ENCODE data around the gene FKBP9.
"Not testable (repeated sequence)": the region's sequence is repeated elsewhere in the genome, so short reads cannot be mapped to it uniquely, and the experiment has no call there.

Gene FKBP9

GRCh38 chr7:32957326-32958045 lies at the start of gene FKBP9:
TSS of gene FKBP9 (plus strand) at chr7:32957440. CDS start at chr7:32957574, 134 bp downstream.
- peak; percentile 37 for DNase-seq

DNA sequence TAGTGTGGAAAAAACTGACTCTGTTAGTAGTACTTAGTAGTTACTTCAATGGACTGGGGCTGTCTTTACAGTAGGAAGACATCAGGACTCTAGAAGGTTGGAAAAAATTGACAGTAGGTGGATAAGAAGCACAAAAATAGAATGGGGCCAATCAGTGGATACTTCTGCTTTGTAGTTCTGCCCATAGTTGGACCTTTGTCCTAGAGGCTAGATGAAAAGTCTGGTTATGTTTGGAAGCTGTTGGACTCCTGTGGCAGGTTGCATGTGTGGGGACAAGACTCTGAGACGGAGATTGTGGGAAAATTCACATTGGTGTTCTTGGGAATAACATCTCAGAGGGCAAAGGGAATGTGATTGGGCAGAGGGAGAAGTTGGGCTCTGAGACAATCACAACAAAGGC lies 47.0 kb upstream of the FKBP9 start:
- DNase-seq, result no peak

- no peak for DNase-seq
These were observed 43.1 kb upstream of the FKBP9 start for GRCh38 chr7:32914184-32914583.

DNA sequence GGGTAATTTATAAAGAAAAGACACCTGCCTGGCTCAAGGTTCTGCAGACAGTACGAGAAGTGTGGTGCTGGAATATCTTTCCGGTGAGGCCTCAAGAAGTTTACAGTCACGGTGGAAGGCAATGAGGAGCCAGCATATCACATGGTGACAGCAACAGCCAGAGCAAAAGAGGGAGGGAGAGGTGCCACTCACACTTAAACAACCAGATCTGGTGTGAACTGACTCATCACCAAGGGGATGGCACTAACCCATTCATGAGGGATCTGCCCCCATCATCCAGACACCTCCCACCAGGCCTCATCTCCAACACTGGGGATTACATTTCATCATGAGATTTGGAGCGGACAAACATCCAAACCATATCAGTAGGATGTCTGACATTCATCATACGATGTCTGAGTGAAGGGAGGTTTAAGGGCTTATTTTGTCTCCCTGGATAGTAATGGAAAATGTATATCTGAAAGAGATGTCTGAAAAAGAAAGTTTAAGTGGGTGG lies 42.2 kb upstream of the FKBP9 start:
- DNase-seq, result no peak

DNA sequence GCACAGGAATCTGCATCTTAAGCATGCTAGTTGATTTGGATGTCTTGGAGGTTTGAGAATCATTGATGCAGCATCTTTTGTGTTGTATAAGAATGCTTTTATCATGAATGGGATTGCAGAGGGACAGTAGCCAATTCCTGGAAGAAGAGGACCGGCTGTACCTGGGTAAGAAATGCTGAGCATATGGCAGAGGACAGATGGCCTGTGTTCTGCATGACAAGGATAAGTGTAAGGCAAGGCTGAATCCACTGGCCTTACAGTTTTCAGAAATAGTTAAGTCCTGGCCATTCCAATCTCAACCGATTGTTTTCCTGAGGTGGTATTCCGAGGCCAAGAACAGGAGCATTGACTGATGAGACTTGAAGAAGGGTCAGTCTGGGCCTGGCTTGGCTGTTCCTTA lies 41.2 kb upstream of the FKBP9 start:
- no peak for DNase-seq

DNA sequence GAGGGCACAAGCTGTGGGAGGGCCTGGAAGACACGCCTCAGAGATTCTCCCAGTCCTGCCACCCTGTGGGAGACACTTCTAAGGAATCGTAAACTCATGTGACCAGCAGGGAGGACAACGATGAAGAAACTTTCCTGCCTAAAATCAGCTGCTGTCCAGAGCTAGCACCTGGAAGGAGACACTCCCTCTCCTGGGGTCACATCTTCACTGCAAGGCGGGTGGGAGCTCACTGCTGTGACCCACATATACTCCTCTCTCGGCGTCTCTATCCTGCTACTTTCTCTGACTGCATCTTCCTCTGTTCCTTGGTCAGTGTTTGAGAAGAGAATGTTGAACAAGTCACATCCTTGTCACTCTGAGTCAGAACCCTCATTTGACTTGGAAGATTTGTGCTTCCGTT lies 40.2 kb upstream of the FKBP9 start:
- DNase-seq, result not testable (repeated sequence)

- no peak for DNase-seq
These were observed 35.3 kb upstream of the FKBP9 start for GRCh38 chr7:32921896-32922295.

DNA sequence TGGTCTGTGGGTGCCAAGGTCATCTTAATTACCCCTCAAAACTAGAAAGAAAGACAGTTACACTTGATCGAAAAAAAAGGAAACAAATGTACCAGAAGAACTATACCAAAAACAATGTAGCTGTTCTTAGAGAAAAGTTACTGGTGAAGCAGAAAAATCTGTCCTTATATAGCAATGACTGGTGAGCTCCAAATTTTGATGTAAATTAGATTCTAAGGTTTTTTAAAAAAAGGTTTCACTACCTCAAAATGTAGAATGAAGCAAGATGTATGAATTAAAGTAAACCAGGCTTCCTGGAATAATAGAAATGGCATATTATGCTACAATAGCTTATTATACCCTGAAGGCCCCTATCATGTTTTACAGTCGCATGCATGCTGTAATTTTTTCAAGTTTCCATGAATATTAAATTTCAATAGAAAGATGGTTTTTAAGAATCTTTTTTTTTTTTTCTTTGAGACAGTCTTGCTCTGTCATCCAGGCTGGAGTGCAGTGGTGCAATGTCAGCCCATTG lies 28.4 kb upstream of the FKBP9 start:
- no peak for DNase-seq

DNA sequence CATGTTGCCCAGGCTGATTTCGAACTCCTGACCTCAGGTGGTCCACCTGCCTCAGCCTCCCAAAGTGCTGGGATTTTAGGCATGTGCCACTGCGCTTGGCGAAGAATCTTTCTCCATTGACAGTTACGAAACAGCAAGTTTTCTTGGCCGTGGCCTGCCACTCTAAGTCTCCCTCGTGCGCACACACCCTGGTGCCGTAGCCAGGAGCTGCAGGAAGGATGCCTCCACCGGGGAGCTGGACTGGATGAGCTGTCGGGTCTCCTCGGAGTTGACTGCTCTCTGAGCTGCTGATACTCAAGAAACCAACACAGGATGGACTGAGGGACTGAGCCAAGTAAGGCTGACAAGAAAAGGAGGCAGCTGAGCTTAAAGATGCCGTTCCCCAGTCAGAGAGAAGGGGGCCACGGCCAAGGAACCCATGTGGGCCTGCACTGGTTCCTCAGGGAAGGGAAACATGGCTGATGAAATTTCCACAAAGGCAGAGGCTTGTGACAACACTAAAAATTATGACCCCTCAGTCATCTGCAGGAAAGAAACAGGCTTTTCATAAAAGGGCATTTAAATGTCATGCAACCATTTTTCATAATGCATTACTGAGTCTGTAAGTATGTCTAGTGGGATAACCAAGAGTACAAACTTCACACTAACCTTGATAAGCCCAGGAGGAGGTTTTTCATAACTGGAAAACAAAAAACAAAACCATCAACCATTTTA lies 27.7 kb upstream of the FKBP9 start:
- DNase-seq, result no peak

- no peak for DNase-seq
These were observed 26.9 kb upstream of the FKBP9 start for GRCh38 chr7:32930378-32930777.

GRCh38 chr7:32935558-32935957 lies 21.7 kb upstream of the FKBP9 start:
- DNase-seq, result no peak

- no peak for DNase-seq
These were observed 20.6 kb upstream of the FKBP9 start for GRCh38 chr7:32936689-32937088.

GRCh38 chr7:32937344-32938174 lies 19.7 kb upstream of the FKBP9 start:
- peak; percentile 1 for DNase-seq

DNA sequence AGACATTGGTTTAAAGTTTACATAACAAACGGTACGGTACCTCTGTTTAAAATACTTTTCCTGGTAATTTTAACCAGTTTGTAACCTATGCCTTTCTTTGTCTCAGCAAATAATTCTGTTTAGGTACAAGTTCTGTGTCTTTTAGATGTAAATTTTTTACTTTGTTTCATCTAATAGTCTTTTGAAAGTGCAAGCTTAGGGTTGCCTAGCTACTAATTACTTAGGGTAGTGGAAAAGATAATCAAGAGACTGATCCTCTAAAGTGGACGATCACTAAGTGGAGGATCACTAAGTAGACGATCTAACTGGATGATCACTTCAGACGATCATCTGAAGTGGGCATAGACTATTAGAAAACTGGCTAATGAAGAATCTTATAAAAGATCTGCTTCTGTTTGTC lies 16.1 kb upstream of the FKBP9 start:
- peak; percentile 34 for DNase-seq

DNA sequence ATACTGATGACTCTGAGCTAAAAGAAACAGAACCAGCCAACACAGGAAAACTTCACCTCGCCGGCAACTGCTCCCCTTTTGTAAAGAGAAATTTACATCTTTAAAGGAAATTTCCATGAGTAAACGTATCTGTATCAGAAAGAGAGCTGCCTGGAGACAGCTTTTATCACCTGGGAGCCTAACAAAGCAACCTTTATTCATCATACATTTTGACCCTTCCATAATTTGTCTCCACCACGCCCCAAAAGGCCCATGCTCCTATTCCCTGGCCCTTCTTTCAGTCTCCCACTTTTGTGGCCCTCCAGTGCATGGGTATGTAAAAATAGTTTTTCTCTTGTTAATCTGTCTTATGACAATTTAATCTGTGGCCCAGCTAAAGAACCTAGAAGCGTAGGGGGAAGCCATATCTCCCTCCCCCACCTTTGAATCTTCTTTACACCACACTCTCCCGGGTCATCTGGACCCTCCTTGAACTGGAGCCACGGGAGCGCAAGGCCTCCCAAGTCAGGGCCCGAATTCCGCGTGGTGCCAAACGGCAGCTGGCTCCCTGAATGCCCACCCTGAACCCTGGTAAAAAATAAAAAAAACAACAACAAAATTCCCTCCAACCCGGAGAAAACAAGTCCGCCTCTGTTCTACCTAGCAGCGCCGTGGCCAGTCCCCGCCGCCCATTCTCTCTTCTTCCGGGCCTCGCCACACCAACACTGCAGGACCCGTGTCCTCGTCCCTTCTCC lies 15.4 kb upstream of the FKBP9 start:
- DNase-seq, result peak; percentile 0

DNA sequence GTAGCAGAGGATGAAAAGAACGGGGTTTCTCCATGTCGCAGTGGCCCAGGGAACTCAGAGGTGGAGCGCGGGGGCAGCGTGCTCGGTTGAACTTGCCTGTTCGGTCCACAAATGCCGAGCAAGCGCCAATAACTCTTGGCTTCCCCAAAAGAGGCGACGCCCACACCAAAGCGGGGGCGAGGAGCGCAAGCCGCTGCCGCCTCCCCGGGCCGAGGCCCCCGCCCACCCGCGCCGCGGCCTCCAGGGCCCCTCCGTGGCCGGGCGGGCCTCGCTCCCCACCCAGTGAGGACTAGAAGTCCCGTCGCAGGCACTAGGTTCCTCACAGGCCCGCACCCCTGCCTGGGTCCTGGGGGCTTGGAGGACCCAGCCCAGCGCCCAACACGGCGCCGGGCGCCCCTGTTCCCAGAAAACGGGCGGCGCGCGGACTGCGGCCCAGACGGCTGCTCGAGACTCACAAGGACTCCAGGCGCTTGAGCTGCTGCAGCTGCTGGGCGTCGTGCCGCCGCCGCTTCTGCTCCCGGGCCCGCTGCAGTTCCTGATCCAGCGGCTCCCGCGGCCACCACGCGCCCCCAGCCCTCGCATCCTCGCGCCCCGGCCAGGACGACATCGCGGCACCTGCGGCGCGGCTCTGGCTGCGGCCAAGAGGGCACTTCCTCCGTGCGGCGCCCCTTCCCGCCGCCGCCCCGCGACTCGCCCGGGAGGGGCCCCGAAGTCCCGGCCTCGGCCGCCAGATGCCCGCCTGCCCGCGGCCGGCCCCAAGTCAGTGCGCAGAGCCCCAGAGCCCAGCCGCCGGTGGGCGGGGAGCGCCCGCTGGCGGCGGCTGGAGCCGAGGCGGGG lies 14.6 kb upstream of the FKBP9 start:
- DNase-seq, result peak; percentile 59

GRCh38 chr7:32943252-32944030 lies 13.8 kb upstream of the FKBP9 start:
- no peak for DNase-seq

DNA sequence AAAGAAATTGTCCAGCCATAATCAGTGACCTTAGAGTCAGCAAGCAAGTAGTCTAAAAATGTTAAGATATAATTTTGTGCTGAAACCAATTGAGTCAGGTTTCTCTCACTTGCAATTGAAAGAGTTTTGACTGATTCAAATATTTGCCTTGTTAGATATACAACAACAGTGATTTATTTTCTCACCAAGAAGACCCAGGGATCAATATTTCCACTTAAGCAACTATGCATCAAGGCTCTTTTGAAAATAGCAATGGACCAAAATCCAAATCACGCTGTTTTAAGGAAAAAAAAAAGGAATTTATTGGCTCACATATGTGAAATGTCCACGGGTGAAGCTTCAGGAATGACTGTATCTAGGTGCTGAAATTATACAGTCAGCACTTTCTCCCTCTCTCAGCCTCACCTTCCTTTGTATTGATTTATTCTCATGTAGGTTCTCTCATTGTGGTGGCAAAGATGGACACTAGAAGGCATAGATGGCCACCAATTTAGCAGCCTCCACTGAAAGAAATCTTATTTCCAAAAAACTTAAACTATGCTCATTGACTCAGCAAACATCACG lies 9.7 kb upstream of the FKBP9 start:
- no peak for DNase-seq

GRCh38 chr7:32948202-32948601 lies 9.0 kb upstream of the FKBP9 start:
- no peak for DNase-seq

GRCh38 chr7:32952876-32953275 lies 4.4 kb upstream of the FKBP9 start:
- no peak for DNase-seq
